A673 (cell line): Measurements from ENCODE around the gene PTPN1. TPM values are rescaled to one million over a fixed set of nuclear protein-coding genes. Genes with fewer than 3 reads are reported as not detected.

Experiments
- BruUV-seq: library from RNA; stranded (reverse); fragments of 400-500 nt; replicated peaks from 2 replicates; lab custom pipeline; 2021; lab: Mats Ljungman, UMichigan
- CTCF ChIA-PET: fragments of 300-600 bp; sonication (Branson Sonifier 250); formaldehyde crosslinking; loops from one replicate; lab custom pipeline; 2022; ENCODE audit warnings: antibody characterized with exemption; lab: Charles Lee
- POLR2A ChIA-PET: fragments of 300-600 bp; sonication (Branson Sonifier 250); formaldehyde crosslinking; loops from one replicate; lab custom pipeline; 2022; ENCODE audit warnings: antibody characterized with exemption; ENCODE audit not compliant: low non-redundant PET; lab: Charles Lee
- DNase-seq: peaks from one replicate; pipeline ENCODE4 v3.0.0-alpha.2; 2015; ENCODE audit warnings: low spot score
- H3K27ac ChIP-seq: fragments of 200-600 bp; sonication (generic); 2 replicates; pipeline ENCODE4 v1.5.1; 2016; ENCODE audit warnings: mixed run types, low read depth, mild to moderate bottlenecking, mixed read lengths, antibody characterized with exemption, low read length; ENCODE audit not compliant: poor library complexity, severe bottlenecking
- H3K27me3 ChIP-seq: fragments of 200-600 bp; sonication (generic); replicated peaks from 2 replicates; pipeline ENCODE4 v1.6.1; 2017; ENCODE audit warnings: mixed run types, low read depth, mild to moderate bottlenecking, mixed read lengths, antibody characterized with exemption, low read length; ENCODE audit not compliant: insufficient read depth, poor library complexity
- H3K36me3 ChIP-seq: fragments of 200-600 bp; sonication (generic); 2 replicates; pipeline ENCODE4 v1.6.1; 2016; ENCODE audit warnings: mixed run types, mild to moderate bottlenecking, mixed read lengths, antibody characterized with exemption, low read length; ENCODE audit not compliant: insufficient read depth, poor library complexity, severe bottlenecking
- H3K4me1 ChIP-seq: fragments of 200-600 bp; sonication (generic); 2 replicates; pipeline ENCODE4 v1.6.1; 2017; ENCODE audit warnings: mixed run types, mild to moderate bottlenecking, mixed read lengths, antibody characterized with exemption, low read length; ENCODE audit not compliant: insufficient read depth, poor library complexity, severe bottlenecking
- H3K4me3 ChIP-seq: fragments of 200-600 bp; sonication (generic); 2 replicates; pipeline ENCODE4 v1.5.1; 2016; ENCODE audit warnings: low read depth, mixed run types, mild to moderate bottlenecking, mixed read lengths, low read length; ENCODE audit not compliant: poor library complexity, severe bottlenecking
- H3K9me3 ChIP-seq: fragments of 200-600 bp; sonication (generic); 2 replicates; pipeline ENCODE4 v1.6.1; 2016; ENCODE audit warnings: mixed run types, low read depth, mild to moderate bottlenecking, mixed read lengths, antibody characterized with exemption, low read length; ENCODE audit not compliant: poor library complexity, severe bottlenecking
- EZH2 ChIP-seq: fragments of 200-600 bp; sonication (generic); IDR thresholded peaks from 2 replicates; pipeline ENCODE4 v1.6.1; 2017; ENCODE audit warnings: borderline replicate concordance, low read depth, mild to moderate bottlenecking, mixed read lengths, antibody characterized with exemption, low read length; ENCODE audit not compliant: poor library complexity, severe bottlenecking
- intact Hi-C: fragments of 100-400 bp; cut with micrococcal nuclease; formaldehyde crosslinking; loops from one replicate; pipeline ENCODE4 v1.10.0; 2022; ENCODE audit not compliant: unreplicated experiment
- total RNA-seq: library from RNA; stranded (reverse); gene quantifications from 2 replicates; pipeline ENCODE4 v1.2.3, GENCODE V29; 2021
- TF ChIP-seq, protein P1 (sequence below): fragments of 300-800, 200-600 bp; sonication (generic); conservative IDR thresholded peaks from 2 replicates; pipeline ENCODE4 v1.5.1; 2017; ENCODE audit warnings: low read depth, mild to moderate bottlenecking, antibody characterized with exemption, low read length, moderate library complexity, mixed read lengths

PTPN1 gene
- total RNA-seq, 1 experiment from 2014 or later = 47.4 TPM

DNA sequence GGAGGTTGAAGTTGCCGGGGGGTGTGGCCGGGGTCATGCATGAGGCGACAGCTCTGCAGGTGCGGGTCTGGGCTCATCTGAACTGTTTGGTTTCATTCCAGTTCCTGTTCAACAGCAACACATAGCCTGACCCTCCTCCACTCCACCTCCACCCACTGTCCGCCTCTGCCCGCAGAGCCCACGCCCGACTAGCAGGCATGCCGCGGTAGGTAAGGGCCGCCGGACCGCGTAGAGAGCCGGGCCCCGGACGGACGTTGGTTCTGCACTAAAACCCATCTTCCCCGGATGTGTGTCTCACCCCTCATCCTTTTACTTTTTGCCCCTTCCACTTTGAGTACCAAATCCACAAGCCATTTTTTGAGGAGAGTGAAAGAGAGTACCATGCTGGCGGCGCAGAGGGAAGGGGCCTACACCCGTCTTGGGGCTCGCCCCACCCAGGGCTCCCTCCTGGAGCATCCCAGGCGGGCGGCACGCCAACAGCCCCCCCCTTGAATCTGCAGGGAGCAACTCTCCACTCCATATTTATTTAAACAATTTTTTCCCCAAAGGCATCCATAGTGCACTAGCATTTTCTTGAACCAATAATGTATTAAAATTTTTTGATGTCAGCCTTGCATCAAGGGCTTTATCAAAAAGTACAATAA, 72.5 kb downstream of the PTPN1 start:
- intact Hi-C loops = loop anchor here (5.0 kb wide), 1 partner anchor 155 kb away; no protein-coding TSS in a partner anchor
- DNase-seq = no peak
- H3K27ac ChIP-seq = no peak overlapping the region
- H3K4me1 ChIP-seq = no peaks in the 10 kb centered on the region
- CTCF ChIA-PET = no interaction called here
- H3K36me3 ChIP-seq = peaks cover 68% of the 10 kb centered on the region
- POLR2A ChIA-PET = no interaction called here
- H3K4me3 ChIP-seq = no peak overlapping the region
- H3K9me3 ChIP-seq = no peaks in the 10 kb centered on the region
- H3K27me3 ChIP-seq = no peaks in the 10 kb centered on the region
- TF ChIP-seq, protein P1, sequence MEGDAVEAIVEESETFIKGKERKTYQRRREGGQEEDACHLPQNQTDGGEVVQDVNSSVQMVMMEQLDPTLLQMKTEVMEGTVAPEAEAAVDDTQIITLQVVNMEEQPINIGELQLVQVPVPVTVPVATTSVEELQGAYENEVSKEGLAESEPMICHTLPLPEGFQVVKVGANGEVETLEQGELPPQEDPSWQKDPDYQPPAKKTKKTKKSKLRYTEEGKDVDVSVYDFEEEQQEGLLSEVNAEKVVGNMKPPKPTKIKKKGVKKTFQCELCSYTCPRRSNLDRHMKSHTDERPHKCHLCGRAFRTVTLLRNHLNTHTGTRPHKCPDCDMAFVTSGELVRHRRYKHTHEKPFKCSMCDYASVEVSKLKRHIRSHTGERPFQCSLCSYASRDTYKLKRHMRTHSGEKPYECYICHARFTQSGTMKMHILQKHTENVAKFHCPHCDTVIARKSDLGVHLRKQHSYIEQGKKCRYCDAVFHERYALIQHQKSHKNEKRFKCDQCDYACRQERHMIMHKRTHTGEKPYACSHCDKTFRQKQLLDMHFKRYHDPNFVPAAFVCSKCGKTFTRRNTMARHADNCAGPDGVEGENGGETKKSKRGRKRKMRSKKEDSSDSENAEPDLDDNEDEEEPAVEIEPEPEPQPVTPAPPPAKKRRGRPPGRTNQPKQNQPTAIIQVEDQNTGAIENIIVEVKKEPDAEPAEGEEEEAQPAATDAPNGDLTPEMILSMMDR = no peak
- TF ChIP-seq EZH2 = no peak
- BruUV-seq = no TSS peak

DNA sequence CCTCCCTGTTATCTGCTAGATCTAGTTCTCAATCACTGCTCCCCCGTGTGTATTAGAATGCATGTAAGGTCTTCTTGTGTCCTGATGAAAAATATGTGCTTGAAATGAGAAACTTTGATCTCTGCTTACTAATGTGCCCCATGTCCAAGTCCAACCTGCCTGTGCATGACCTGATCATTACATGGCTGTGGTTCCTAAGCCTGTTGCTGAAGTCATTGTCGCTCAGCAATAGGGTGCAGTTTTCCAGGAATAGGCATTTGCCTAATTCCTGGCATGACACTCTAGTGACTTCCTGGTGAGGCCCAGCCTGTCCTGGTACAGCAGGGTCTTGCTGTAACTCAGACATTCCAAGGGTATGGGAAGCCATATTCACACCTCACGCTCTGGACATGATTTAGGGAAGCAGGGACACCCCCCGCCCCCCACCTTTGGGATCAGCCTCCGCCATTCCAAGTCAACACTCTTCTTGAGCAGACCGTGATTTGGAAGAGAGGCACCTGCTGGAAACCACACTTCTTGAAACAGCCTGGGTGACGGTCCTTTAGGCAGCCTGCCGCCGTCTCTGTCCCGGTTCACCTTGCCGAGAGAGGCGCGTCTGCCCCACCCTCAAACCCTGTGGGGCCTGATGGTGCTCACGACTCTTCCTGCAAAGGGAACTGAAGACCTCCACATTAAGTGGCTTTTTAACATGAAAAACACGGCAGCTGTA, 73.4 kb downstream of the PTPN1 start:
- BruUV-seq = TSS peak; percentile 24
- POLR2A ChIA-PET = no interaction called here

DNA sequence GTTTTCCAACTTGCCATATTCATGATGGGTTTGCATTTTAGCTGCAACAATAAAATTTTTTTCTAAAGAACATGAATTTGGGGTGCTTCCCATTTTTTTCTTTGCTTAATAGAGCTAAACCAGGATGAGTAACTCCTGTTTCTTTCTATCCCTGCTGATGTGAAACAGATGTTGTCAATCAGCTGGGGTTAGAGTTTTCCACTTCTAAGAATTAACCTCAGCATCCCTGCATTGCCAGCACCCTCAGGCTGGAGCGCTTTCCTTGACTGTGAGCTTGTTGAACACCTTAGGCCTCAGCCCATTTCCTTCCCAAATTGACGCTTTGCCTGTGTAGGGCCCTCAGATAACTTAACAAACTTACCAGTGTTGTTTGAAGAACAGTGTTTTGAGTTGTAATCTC, 74.5 kb downstream of the PTPN1 start:
- Histone ChIP-seq H3K27ac (no peak overlapping the region), H3K27me3 (no peaks in the 10 kb centered on the region), H3K36me3 (peaks cover 53% of the 10 kb centered on the region), H3K4me3 (no peak overlapping the region), H3K4me1 (no peaks in the 10 kb centered on the region), H3K9me3 (no peaks in the 10 kb centered on the region)
- ChIA-PET CTCF (no interaction called here), POLR2A (interaction anchor here (0.6 kb wide), 1 partner anchor 113 kb away, joined by 4 read pairs; no protein-coding TSS in a partner anchor)
- no peak for DNase-seq
- TF ChIP-seq, protein P1 = no peak
- TF ChIP-seq EZH2 = no peak
- intact Hi-C loops = loop anchor here (5.0 kb wide), 1 partner anchor 153 kb away; no protein-coding TSS in a partner anchor
- no TSS peak for BruUV-seq

More for the DNA sequence above, 73.4 kb downstream of the PTPN1 start:
- Histone ChIP-seq H3K9me3 (no peaks in the 10 kb centered on the region), H3K4me3 (no peak overlapping the region), H3K4me1 (no peaks in the 10 kb centered on the region), H3K27me3 (no peaks in the 10 kb centered on the region), H3K27ac (no peak overlapping the region), H3K36me3 (peaks cover 64% of the 10 kb centered on the region)
- intact Hi-C loops = loop anchor here (5.0 kb wide), 1 partner anchor 154 kb away; no protein-coding TSS in a partner anchor
- CTCF ChIA-PET = interaction anchor here (0.6 kb wide), 1 partner anchor 96 kb away, joined by 3 read pairs; no protein-coding TSS in a partner anchor
- TF ChIP-seq EZH2 = no peak
- TF ChIP-seq, protein P1 = no peak
- no peak for DNase-seq
